NCI-H2171 (cell line): Measurements from ENCODE around the gene RPEL1.
"Not testable (repeated sequence)": the region's sequence is repeated elsewhere in the genome, so short reads cannot be mapped to it uniquely, and the experiment has no call there.

Experiments used
- DNase-seq: peaks from one replicate; lab custom pipeline; 2025; lab: John Stamatoyannopoulos, UW

The RPEL1 gene

GRCh38 chr10:103232772-103233488, 12.8 kb upstream of the RPEL1 start:
- DNase-seq: no peak

- no peak for DNase-seq
These were observed 9.9 kb upstream of the RPEL1 start for GRCh38 chr10:103235775-103236174.

GRCh38 chr10:103238506-103239252, 7.0 kb upstream of the RPEL1 start:
- no peak for DNase-seq

GRCh38 chr10:103241262-103242011, 4.2 kb upstream of the RPEL1 start:
- no peak for DNase-seq

DNA sequence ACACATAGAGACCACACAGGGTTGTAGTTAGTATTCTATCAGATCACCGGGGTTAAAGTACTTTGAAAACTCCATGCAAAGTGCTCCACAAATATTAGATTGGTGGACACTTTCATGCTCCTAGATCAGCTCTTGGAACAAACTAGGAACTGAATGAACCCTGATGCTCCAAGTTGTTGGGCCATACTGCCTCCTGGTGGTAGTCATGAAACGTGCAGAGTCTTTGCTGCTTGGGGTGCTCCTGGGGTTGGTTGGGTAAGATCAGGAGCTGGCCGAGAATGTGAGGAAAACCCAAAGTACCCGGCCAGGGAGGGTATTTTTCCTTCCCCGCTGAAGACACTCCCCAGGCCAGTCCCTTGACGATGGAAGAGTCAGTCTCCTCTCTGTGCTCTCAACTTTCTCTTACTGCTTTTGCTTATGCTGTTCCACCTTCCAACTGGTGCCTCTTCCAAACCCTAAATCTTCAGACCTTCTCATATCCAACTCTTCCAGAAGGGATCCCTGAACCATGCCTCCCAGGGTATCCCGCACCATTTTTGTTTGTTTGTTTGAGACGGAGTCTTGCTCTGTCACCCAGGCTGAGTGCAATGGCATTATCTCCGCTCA, 918 bp upstream of the RPEL1 start:
- no peak for DNase-seq

GRCh38 chr10:103246324-103246723, 637 bp downstream of the RPEL1 start:
- no peak for DNase-seq

GRCh38 chr10:103254113-103254512, 8.4 kb downstream of the RPEL1 start:
- no peak for DNase-seq

- DNase-seq: no peak
These were observed 9.0 kb downstream of the RPEL1 start for GRCh38 chr10:103254538-103255325.

- no peak for DNase-seq
These were observed 10.9 kb downstream of the RPEL1 start for GRCh38 chr10:103256613-103257012.

GRCh38 chr10:103257812-103258211, 12.1 kb downstream of the RPEL1 start:
- DNase-seq: no peak

DNA sequence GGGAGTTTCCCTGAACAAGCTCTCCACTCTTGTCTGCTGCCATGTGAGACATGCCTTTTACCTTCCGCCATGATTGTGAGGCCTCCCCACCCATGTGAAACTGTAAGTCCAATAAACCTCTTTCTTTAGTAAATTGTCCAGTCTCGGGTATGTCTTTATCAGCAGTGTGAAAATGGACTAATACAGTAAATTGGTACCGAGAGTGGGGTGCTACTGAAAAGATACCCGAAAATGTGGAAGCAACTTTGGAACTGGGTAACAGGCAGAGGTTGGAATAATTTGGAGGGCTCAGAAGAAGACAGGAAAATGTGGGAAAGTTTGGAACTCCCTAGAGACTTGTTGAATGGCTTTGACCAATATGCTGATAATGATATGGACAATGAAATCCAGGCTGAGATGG, 13.2 kb downstream of the RPEL1 start:
- DNase-seq: not testable (repeated sequence)

DNA sequence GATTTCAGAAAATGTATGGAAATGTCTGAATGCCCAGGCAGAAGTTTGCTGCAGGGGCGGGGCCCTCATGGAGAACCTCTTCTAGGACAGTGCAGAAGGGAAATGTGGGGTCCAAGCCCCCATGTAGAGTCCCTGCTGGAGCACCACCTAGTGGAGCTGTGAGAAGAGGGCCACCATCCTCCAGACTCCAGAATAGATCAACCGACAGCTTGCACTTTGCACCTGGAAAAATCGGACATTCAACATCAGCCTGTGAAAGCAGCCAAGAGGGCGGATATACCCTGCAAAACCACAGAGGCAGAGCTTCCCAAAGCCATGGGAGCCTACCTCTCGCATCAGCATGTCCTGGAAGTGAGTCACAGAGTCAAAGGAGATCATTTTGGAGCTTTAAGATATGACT, 14.3 kb downstream of the RPEL1 start:
- no peak for DNase-seq

- DNase-seq: no peak
These were observed 16.5 kb downstream of the RPEL1 start for GRCh38 chr10:103262229-103262628.

- DNase-seq: no peak
These were observed 20.1 kb downstream of the RPEL1 start for GRCh38 chr10:103265717-103266329.

DNA sequence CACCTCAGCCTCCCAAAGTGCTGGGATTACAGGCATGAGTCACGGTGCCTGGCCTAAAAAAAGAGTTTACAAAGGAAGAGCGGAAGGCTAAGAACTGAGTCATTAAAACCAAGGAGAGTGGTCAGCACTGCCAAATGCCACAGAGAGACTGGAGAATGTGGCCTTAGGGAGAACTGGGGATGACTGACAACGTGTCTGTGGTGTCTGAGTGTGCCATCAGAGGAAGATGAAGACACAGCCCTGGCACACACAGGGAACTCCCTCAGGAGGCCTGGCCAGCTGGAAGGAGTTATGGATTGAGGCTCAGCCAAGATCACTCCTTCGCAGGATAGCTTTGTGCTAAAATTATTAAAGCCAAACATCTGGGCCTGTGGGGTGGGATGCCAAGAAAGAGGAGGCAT, 27.4 kb downstream of the RPEL1 start:
- DNase-seq: peak; percentile 13

- no peak for DNase-seq
These were observed 30.7 kb downstream of the RPEL1 start for GRCh38 chr10:103276251-103276895.

- DNase-seq: peak; percentile 67
These were observed 31.4 kb downstream of the RPEL1 start, which contains the start of gene INA for GRCh38 chr10:103276896-103277712. TSS of gene INA (plus strand) at chr10:103277138. CDS start at chr10:103277212, 74 bp downstream.

DNA sequence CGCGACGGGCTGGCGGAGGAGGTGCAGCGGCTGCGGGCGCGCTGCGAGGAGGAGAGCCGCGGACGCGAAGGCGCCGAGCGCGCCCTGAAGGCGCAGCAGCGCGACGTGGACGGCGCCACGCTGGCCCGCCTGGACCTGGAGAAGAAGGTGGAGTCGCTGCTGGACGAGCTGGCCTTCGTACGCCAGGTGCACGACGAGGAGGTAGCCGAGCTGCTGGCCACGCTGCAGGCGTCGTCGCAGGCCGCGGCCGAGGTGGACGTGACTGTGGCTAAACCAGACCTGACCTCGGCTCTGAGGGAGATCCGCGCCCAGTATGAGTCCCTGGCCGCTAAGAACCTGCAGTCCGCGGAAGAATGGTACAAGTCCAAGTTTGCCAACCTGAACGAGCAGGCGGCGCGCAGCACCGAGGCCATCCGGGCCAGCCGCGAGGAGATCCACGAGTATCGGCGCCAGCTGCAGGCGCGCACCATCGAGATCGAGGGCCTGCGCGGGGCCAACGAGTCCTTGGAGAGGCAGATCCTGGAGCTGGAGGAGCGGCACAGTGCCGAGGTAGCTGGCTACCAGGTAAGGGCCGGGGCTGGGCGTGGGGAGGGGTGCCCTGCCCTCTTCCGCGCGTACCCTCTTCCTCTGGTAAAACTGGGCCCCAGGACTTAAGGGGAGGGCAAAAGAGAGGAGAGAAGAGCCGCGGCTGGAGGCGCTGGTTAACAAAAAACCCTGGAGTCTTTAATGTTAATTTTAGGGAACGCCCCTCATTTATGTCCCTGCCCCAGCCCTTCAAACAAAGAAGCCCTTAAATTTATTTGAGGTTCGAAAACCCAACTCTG, 32.2 kb downstream of the RPEL1 start:
- DNase-seq: no peak

GRCh38 chr10:103278537-103278823, 32.8 kb downstream of the RPEL1 start:
- DNase-seq: no peak
